ENCODE data around the gene DLG1.

The DLG1 gene

GRCh38 chr3:196995027-196995426 lies 303.4 kb downstream of the DLG1 start:
- FAIRE-seq, result no peak

- FAIRE-seq, result no peak
Measured at GRCh38 chr3:196994056-196994455, 304.4 kb downstream of the DLG1 start.
